Nephron (organoid): Measurements from ENCODE around the gene FBXO45.
A peak's percentile ranks its signal among the peaks of the same experiment; 100 is the strongest.

ENCODE experiments used
- H3K27ac Mint-ChIP-seq, 3 experiments: 2 replicates each; pipeline ENCODE4 v1.8.0; 2020; ENCODE audit warnings: mixed read lengths in 3 of 3, mild to moderate bottlenecking in 2 of 3, moderate library complexity in 1 of 3
- H3K27me3 Mint-ChIP-seq: 2 replicates; pipeline ENCODE4 v1.8.0; 2021; ENCODE audit warnings: low read depth, mild to moderate bottlenecking, moderate library complexity, mixed read lengths
- H3K36me3 Mint-ChIP-seq: 2 replicates; pipeline ENCODE4 v1.8.0; 2020; ENCODE audit warnings: low read depth, mixed read lengths
- H3K4me1 Mint-ChIP-seq: 2 replicates; pipeline ENCODE4 v1.8.0; 2020; ENCODE audit warnings: mixed read lengths
- H3K4me3 Mint-ChIP-seq, 3 experiments: 2 replicates each; pipeline ENCODE4 v1.8.0; 2020; ENCODE audit warnings: mild to moderate bottlenecking in 3 of 3, mixed read lengths in 3 of 3, moderate library complexity in 2 of 3
- H3K9me3 Mint-ChIP-seq: 2 replicates; pipeline ENCODE4 v1.8.0; 2020; ENCODE audit warnings: mixed read lengths
- CTCF ChIP-seq, 3 experiments: fragments of 200-600 bp; sonication (generic); IDR thresholded peaks; one replicate each; pipeline ENCODE4 v1.5.0; 2021; ENCODE audit warnings: antibody characterized with exemption in 3 of 3; ENCODE audit not compliant: unreplicated experiment in 3 of 3

The FBXO45 gene

GRCh38 chr3:196525141-196525540 lies 43.3 kb upstream of the FBXO45 start:
- Mint-ChIP-seq H3K4me1 (no peaks in the 10 kb centered on the region), H3K9me3 (peaks cover 29% of the 10 kb centered on the region), H3K27me3 (peaks cover 10% of the 10 kb centered on the region), H3K4me3 (no peak overlapping the region), H3K27ac (no peak overlapping the region), H3K36me3 (peaks cover 9% of the 10 kb centered on the region)
- TF ChIP-seq CTCF (IDR thresholded peaks at IDR 0.05; ENCODE audit: unreplicated experiment in 3 of 3) = no peak

- Mint-ChIP-seq H3K27ac (no peak overlapping the region), H3K4me3 (peak overlapping the region; percentile 35 to 47 (median 44)), H3K9me3 (peaks cover 20% of the 10 kb centered on the region), H3K4me1 (no peaks in the 10 kb centered on the region), H3K27me3 (peaks cover 31% of the 10 kb centered on the region), H3K36me3 (peaks cover 5% of the 10 kb centered on the region)
- peak; percentile 68 to 74 (median 72) for TF ChIP-seq CTCF (IDR thresholded peaks at IDR 0.05; ENCODE audit: unreplicated experiment in 3 of 3)
Observed at GRCh38 chr3:196528639-196529233, 39.7 kb upstream of the FBXO45 start.

GRCh38 chr3:196531418-196531817 lies 37.0 kb upstream of the FBXO45 start:
- peaks cover 5% of the 10 kb centered on the region for H3K36me3 Mint-ChIP-seq
- no peaks in the 10 kb centered on the region for H3K4me1 Mint-ChIP-seq
- no peak overlapping the region for H3K27ac Mint-ChIP-seq
- no peak overlapping the region for H3K4me3 Mint-ChIP-seq
- H3K27me3 Mint-ChIP-seq = peaks cover 36% of the 10 kb centered on the region
- H3K9me3 Mint-ChIP-seq = peaks cover 11% of the 10 kb centered on the region
- TF ChIP-seq CTCF (IDR thresholded peaks at IDR 0.05; ENCODE audit: unreplicated experiment in 3 of 3) = no peak

- Mint-ChIP-seq H3K36me3 (peaks cover 5% of the 10 kb centered on the region), H3K4me1 (no peaks in the 10 kb centered on the region), H3K4me3 (no peak overlapping the region), H3K27ac (no peak overlapping the region), H3K27me3 (peaks cover 32% of the 10 kb centered on the region), H3K9me3 (peaks cover 11% of the 10 kb centered on the region)
- no peak for TF ChIP-seq CTCF (IDR thresholded peaks at IDR 0.05; ENCODE audit: unreplicated experiment in 3 of 3)
Observed at GRCh38 chr3:196533260-196533681, 35.2 kb upstream of the FBXO45 start.

- no peaks in the 10 kb centered on the region for H3K36me3 Mint-ChIP-seq
- no peaks in the 10 kb centered on the region for H3K4me1 Mint-ChIP-seq
- peak; percentile 40 to 57 (median 54) for TF ChIP-seq CTCF (IDR thresholded peaks at IDR 0.05; ENCODE audit: unreplicated experiment in 3 of 3)
- no peak overlapping the region for H3K27ac Mint-ChIP-seq
- peaks cover 2% of the 10 kb centered on the region for H3K9me3 Mint-ChIP-seq
- no peak overlapping the region for H3K4me3 Mint-ChIP-seq
- H3K27me3 Mint-ChIP-seq = peaks cover 17% of the 10 kb centered on the region
Observed at GRCh38 chr3:196537319-196537984, 31.0 kb upstream of the FBXO45 start.
